Stimulated activated CD4-positive, alpha-beta T cell treated with anti-CD3 and anti-CD28 coated beads, Interleukin-12 subunit alpha, Interleukin-12 subunit beta, amount 100 ng/mL, for 48 hours (primary cell): Measurements from ENCODE around the gene CLIP4.

ENCODE experiments used
- DNase-seq, 3 donors: peaks; one replicate each; pipeline ENCODE4 v3.0.0-alpha.2; 2020; ENCODE audit warnings: low read depth in 2 of 3, low spot score in 1 of 3

CLIP4 gene

DNA sequence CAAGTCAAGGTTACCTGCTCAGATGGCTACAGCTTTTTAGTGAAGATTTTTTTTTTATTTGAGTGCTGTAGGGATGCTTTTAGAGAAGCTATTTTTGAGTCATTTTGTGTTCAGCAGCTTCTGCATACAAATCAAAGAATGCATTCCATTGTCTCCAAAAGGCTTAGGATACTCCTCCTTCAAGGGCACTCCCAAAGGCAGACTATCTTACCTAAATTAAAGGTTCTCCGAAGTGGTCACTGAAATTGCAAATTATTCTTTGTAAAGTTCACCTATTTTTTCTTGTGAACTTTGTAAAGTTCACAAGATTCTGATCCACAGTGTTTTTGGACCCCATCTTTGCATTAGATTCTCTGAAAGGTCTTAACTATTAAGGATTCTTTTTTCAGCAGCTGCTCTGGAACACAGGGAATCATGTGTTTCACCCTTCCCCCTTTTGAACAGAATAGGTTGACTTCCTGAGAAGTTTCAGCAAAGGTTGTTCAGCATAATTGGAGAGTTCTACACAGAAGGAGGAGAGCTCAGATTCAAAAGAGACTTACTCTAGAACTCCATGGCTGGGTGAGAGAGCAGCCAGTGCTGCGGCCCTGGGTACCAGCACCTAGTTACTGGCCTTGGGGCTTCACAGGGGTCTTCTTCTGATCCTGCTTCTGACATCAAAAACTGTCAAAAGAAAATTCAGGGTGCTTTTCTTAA, 14.5 kb downstream of the CLIP4 start:
- no peak for DNase-seq

DNA sequence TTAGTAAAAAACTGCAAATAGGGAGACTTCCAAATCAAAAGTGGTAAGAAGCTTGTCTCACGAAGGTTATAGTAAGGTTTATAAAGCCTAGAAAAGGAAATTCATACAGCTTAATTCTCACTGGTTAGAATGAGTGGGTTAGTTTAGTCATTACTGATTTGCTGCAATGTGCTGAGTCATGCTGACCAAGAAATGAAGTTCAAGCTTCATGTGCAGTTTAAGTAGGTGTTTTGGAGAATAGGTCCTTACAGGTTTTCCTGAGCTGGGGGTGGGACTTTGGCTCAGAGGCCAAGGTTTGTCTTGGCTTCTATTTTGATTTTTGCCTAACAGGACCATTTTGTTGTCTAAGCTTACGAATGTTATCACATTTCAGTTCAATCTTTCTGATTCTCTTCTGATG, 15.1 kb downstream of the CLIP4 start:
- DNase-seq = peak in 2 of 3 donors; percentile 12 to 24

- DNase-seq = no peak
These were observed 19.7 kb downstream of the CLIP4 start for GRCh38 chr2:29134933-29135332.

- no peak for DNase-seq
These were observed 23.9 kb downstream of the CLIP4 start for GRCh38 chr2:29139152-29139551.

- no peak for DNase-seq
These were observed 24.5 kb downstream of the CLIP4 start for GRCh38 chr2:29139731-29140130.

GRCh38 chr2:29143657-29144056, 28.4 kb downstream of the CLIP4 start:
- no peak for DNase-seq

DNA sequence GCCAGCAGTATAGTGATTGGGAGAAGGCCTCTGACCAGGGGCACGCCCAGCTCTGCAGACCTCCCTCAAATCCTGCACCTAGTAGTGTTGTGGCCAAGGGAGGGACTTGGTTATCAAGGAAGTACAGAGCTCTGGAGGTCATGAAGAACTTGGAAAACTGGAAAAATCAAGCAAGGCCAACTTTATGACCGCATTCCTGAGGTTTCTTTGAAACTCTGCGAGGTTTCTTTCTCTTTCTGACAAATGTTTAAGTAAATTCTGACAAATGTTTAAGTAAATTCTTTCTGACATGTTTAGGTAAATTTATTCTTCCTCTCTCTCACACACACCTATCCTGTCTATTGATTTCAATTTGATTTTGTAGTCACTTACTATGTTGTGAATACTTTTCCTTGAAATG, 31.0 kb downstream of the CLIP4 start:
- DNase-seq = no peak

GRCh38 chr2:29147963-29148362, 32.7 kb downstream of the CLIP4 start:
- no peak for DNase-seq

- DNase-seq = no peak
These were observed 39.4 kb downstream of the CLIP4 start for GRCh38 chr2:29154610-29155009.

DNA sequence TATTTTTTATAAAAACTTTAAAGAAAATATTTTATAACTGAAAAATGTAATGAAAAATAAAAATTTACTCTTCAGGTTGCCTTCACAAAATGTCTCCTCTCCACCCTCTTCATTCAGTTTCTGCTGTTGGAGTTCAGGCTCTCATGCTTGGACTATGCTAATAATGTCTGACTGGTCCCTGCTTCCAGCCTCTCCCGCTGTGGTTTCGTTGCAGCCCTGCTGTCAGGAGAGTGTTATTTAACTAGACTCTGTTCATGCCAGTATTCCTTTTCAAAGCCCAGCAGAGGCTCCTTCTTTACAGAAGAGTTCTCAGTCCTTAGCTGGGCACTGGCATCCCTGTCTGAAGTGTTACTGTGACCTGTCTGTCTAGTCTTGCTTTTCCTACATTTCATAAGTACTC, 40.4 kb downstream of the CLIP4 start:
- DNase-seq = no peak

DNA sequence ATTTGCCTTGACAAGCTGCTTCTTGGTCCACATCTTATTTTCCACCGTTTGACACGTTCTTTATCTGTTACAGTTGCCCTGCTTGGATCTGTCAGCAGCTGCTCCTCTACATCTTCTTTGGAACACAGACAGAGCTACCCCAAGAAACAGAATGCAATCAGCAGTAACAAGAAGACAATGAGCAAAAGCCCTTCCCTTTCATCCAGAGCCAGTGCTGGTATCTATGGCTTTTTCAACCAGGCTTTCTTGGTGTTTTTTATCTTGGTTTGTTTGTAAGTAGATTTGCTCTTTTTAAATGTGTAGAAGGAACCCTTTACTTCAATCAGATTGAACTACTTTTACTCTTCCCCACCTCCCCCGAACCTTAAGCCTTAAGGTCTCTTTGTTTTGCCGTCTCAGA, 41.9 kb downstream of the CLIP4 start:
- no peak for DNase-seq

DNA sequence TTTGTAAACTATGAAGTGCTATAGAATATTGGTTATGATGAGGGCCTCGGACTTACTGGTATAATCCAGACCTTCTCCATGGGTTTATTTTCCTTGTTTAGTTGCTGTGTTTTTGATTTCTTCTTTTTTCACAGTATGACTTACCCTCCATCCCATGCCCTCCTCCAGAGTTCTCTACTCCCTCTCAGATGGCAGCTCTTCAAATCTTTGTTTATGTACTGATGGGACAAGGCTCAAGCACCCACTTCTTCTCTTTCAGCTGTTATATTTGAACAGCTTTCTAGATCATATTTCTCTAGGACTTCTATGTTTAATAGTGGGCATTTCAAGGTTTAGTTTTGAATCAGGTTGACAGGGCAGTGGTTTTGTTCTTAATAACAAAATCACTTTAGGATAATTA, 43.9 kb downstream of the CLIP4 start:
- DNase-seq = no peak

DNA sequence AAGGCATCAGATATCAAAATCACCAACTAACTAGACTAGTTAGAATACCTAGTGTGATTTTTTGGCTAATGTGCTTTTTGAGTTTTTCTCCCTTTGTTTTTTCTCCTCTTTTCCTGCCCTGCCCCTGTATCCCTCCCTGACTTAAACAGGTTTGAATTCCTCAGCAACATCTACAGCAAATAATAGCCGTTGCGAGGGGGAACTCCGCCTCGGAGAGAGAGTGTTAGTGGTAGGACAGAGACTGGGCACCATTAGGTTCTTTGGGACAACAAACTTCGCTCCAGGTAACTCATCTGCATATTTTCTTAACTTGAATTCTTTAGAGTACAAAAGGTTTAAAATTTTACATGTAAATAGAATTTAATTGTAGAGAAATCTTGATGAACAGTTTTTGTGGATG, 45.0 kb downstream of the CLIP4 start:
- no peak for DNase-seq

- DNase-seq = no peak
These were observed 47.2 kb downstream of the CLIP4 start for GRCh38 chr2:29162204-29162928.

DNA sequence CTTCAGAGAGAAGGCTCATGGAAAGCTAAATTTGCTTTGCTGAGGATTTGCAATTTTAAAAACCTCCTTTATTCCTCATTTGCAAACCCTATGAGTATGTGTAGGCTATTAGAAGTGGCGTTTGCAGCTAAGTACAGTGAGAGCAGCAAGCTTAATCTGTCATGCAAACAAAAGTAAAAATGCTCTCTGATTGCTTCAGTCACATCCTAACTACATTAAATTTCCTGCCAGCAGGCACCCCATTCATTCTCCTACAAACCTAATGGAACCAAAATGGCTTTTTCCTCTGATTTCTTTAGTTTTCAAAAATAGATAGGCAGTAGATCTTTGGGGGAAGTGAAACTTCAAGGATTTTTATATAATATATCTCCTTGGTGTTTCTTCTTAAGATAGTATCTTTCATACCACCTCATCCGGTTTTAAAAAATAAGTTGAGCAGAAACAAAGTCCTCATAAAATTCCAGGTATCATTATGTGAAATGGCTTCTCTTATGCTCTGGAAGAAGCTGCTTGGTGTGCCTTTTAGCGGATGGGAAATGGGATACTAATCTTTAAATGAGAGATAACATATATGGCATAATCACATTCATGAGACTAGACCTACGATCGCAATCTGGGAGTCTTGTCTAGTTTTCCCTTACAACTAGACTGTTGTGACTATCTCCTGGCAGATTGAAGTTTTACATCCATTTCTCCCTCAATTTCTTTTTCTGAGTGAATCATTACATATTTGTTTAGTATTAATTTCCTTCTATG, 49.1 kb downstream of the CLIP4 start:
- no peak for DNase-seq

DNA sequence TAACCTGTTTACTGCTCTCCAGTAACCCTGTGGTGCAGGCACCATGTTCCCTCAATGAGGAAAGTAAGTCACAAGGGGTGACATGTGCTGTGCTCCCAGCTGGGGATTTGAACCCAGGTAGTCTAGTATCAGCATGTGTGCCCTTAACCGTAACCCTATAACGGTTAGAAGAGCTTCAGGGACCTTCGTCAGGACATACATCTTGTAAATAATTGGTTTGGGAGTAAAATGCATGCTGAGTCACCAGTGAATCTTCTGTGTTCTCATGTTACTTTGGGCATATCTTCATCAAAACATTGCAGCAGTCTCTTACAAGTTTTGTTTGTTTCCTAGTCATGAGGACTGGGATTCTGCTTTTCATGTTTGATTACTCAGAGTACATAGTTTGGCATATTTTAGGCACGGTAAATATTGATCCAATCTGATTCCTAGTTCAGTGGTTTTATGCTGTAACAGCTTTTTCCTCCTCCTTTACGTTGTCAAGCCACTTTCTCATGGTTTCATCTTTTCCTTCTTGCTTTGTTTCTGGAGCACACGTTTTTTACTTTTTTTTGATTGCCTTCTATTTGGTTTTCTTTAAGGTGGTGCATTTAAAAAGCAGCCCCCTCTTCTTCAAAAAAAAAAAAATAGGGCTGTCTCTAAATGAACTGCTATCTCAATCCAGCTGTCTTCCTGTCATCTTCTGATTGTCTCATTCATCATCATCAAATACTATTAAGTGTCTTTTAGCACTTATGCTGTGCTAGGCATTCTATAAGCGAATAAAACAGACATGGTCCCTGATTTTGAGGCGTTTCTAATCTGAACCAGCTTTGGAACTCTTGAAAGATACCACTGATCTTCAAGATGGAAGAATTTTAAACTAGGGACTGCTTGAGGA, 50.4 kb downstream of the CLIP4 start:
- DNase-seq = no peak

DNA sequence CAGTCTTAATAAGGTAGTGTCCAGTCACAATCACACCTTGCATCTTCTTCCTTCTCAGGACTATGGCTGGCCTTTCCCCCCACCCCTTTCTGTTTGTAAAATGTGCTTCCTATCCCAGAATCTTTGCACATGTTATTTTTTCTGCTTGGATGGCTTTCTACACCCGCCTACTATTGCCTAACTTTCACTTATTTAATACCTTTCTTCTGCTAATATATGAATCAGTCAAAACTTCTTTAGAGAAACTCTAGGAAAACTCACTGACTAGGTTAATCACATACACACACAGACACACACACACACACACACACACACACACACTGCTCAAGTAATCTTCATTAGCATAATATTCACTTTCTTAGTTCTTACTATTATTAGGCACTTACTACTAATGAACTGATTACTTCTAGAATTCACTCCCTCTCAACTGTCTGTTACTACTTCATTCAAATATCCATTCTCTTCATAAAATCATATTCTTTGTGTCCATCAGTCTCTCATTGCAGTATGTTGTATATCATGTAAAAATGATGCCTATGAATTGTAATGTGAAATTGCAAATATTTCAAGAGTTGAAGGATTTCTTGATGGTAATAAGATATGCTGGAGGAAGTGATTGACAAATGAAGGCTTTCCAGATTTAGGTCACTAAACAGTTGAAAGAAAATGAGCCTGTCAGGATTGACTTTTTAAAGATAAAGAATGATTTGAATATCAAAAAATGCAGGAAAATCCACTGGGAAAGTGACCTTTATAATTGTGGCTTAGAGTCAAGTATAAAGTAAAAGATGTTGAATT, 51.2 kb downstream of the CLIP4 start:
- no peak for DNase-seq

DNA sequence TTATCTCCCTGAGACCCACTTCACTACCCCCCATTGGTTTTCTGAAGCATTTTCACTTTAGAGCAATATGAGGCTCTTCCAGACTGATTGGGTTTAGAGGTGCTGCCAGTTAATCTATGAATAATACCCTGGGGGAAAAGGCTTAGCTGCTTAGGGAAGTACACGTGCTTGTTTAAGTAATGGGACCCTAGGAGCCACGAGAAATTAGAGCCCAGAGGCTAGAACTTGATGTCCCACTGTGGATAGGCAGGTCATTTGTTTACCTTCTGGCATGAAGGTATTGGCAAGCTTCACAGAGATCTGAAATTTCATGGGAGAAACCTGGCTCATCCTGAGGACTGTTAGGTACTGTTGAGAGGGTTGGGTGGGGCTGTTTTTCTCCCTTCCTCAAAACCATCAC, 59.7 kb downstream of the CLIP4 start:
- no peak for DNase-seq

DNA sequence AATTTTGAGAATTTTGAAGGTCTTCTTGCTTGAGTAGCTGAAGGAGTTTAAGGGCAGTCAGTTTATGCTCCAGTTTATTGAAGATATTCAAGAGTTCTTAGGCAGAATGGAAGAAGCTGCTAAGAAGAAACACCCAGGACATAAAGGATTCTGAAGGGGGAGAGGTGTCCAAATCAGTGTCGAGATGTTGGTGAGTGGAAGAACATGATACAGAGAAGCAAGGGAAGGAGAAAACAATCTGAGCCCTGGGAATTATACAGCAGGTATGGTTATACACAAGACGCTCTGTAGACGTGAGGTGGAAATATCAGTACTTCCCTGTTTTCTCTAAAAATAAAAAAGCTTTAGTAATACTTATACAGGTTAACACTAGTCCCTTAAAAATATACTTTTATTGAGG, 60.1 kb downstream of the CLIP4 start:
- DNase-seq = no peak

GRCh38 chr2:29182334-29182733, 67.1 kb downstream of the CLIP4 start:
- DNase-seq = no peak
